Hindlimb muscle (tissue), 1 donor: Measurements from ENCODE around the gene C1orf198. TPM values are rescaled to one million over a fixed set of nuclear protein-coding genes. Genes with fewer than 3 reads are reported as not detected.

Source experiments
- DNase-seq: peaks from one replicate; pipeline ENCODE4 v3.0.0-alpha.2; 2013
- polyA plus RNA-seq: library from polyadenylated mRNA; unstranded; fragments of 120-200 nt; gene quantifications from one replicate; pipeline ENCODE4 v1.2.1, GENCODE V29; 2013; ENCODE audit not compliant: insufficient read length

C1orf198 gene
- polyA plus RNA-seq, 1 donor, result 63.2 TPM

- no peak for DNase-seq
These were observed 23.1 kb upstream of the C1orf198 start for GRCh38 chr1:230891413-230891812.

- DNase-seq, result no peak
These were observed 16.3 kb upstream of the C1orf198 start for GRCh38 chr1:230884646-230885045.

GRCh38 chr1:230883967-230884366 lies 15.6 kb upstream of the C1orf198 start:
- peak; percentile 59 for DNase-seq

GRCh38 chr1:230879778-230880177 lies 11.5 kb upstream of the C1orf198 start:
- no peak for DNase-seq

- DNase-seq, result peak; percentile 45
These were observed 10.3 kb upstream of the C1orf198 start for GRCh38 chr1:230878591-230878990.

GRCh38 chr1:230877924-230878590 lies 9.7 kb upstream of the C1orf198 start:
- no peak for DNase-seq

GRCh38 chr1:230877146-230877923 lies 9.0 kb upstream of the C1orf198 start:
- DNase-seq, result no peak

- DNase-seq, result no peak
These were observed 8.3 kb upstream of the C1orf198 start for GRCh38 chr1:230876660-230877059.

- no peak for DNase-seq
These were observed 7.0 kb upstream of the C1orf198 start for GRCh38 chr1:230875370-230875769.

GRCh38 chr1:230870916-230871315 lies 2.6 kb upstream of the C1orf198 start:
- DNase-seq, result no peak

- no peak for DNase-seq
These were observed 1.2 kb upstream of the C1orf198 start for GRCh38 chr1:230869500-230869899.

- DNase-seq, result peak; percentile 73
These were observed 540 bp upstream of the C1orf198 start for GRCh38 chr1:230868736-230869385.

- peak; percentile 37 for DNase-seq
These were observed 1.0 kb downstream of the C1orf198 start for GRCh38 chr1:230867101-230867902.

GRCh38 chr1:230866171-230867070 lies 1.9 kb downstream of the C1orf198 start:
- DNase-seq, result peak; percentile 51

GRCh38 chr1:230865062-230865817 lies 3.1 kb downstream of the C1orf198 start:
- no peak for DNase-seq

- DNase-seq, result no peak
These were observed 3.9 kb downstream of the C1orf198 start for GRCh38 chr1:230864441-230864840.

- DNase-seq, result no peak
These were observed 4.9 kb downstream of the C1orf198 start for GRCh38 chr1:230863449-230863848.

GRCh38 chr1:230861970-230862595 lies 6.2 kb downstream of the C1orf198 start:
- DNase-seq, result no peak

GRCh38 chr1:230861489-230861888 lies 6.8 kb downstream of the C1orf198 start:
- no peak for DNase-seq
